SK-N-MC (cell line): Measurements from ENCODE around the gene GRAMD4.

Experiments
- DNase-seq: peaks from one replicate; pipeline ENCODE4 v3.0.0-alpha.2; 2011; ENCODE audit warnings: low read depth, low spot score
- H3K27ac ChIP-seq: fragments of 200-600 bp; sonication (generic); 2 replicates; pipeline ENCODE4 v1.5.1; 2016; ENCODE audit warnings: mixed run types
- H3K36me3 ChIP-seq: fragments of 200-600 bp; sonication (generic); 2 replicates; pipeline ENCODE4 v1.6.1; 2017; ENCODE audit warnings: antibody characterized with exemption, low read length, mixed read lengths; ENCODE audit not compliant: insufficient read depth
- H3K4me3 ChIP-seq: fragments of 200-600 bp; sonication (generic); 2 replicates; pipeline ENCODE4 v1.5.1; 2016
- H3K9ac ChIP-seq: fragments of 200-600 bp; sonication (generic); 2 replicates; pipeline ENCODE4 v1.8.0; 2017; ENCODE audit warnings: mixed run types, mixed read lengths; ENCODE audit not compliant: insufficient read length
- H3K9me3 ChIP-seq: fragments of 200-600 bp; sonication (generic); 2 replicates; pipeline ENCODE4 v1.6.1; 2017; ENCODE audit warnings: low read depth, mild to moderate bottlenecking, antibody characterized with exemption, low read length, moderate library complexity, mixed read lengths
- EZH2 ChIP-seq: fragments of 200-600 bp; sonication (generic); IDR thresholded peaks from one replicate; pipeline ENCODE4 v1.6.1; 2017; ENCODE audit warnings: antibody characterized with exemption
- FOXP2 ChIP-seq: optimal IDR thresholded peaks from 2 replicates; pipeline ENCODE3; 2011; ENCODE audit warnings: mild to moderate bottlenecking, moderate library complexity; ENCODE audit not compliant: insufficient read depth; ENCODE audit errors: extremely low read length, control extremely low read depth
- POLR2AphosphoS5 ChIP-seq: IDR thresholded peaks from 2 replicates; pipeline ENCODE4 v1.6.1; 2012; ENCODE audit warnings: mild to moderate bottlenecking, low read depth, low read length, borderline replicate concordance

The GRAMD4 gene

GRCh38 chr22:46706060-46706459 lies 85.9 kb downstream of the GRAMD4 start:
- H3K36me3 ChIP-seq: peaks cover 48% of the 10 kb centered on the region

GRCh38 chr22:46707305-46707704 lies 87.1 kb downstream of the GRAMD4 start:
- Histone ChIP-seq H3K27ac (no peak overlapping the region), H3K36me3 (peaks cover 54% of the 10 kb centered on the region), H3K9me3 (no peaks in the 10 kb centered on the region), H3K9ac (no peak overlapping the region), H3K4me3 (no peak overlapping the region)
- DNase-seq: no peak
- TF ChIP-seq EZH2 (no peak), POLR2AphosphoS5 (no peak), FOXP2 (no peak)

More at GRCh38 chr22:46706060-46706459, 85.9 kb downstream of the GRAMD4 start:
- TF ChIP-seq FOXP2 (no peak), EZH2 (no peak)
- Histone ChIP-seq H3K9ac (no peak overlapping the region), H3K4me3 (no peak overlapping the region), H3K27ac (no peak overlapping the region), H3K9me3 (no peaks in the 10 kb centered on the region)
- no peak for DNase-seq

DNA sequence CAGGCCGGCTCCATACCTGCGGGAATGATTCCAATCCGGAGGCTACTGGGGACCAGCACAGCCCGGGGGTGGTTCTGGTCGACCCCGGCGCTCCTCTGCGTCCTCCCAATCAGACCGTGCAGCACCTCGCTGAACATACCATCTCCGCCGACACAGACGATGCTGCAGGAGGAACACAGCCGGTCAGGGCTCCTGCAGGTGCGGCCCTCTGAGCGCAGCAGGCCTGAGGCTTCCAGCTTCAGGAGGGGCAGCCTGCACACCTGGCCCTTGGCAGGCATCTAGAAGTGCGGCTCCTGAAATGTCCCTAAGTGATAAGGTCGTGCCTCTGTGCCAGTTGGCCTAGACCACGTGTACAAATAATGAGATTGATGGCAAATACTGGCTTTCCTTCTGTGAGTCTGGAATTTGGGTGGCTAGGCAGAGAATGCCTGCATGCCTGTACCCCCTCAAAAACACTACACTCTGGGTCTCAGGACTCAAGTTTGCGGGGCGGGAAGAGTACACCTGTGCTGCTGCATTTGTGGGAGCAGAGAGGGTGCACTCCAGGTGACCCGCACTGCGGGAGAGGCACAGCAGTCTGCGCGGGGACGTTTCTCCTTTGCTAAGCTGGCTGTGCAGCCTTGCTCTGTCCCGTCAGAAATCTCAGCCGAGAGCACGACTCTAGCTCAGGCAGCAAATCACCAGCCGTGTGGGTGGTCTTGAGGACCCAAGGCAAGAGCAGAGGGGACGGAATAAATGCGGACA lies 87.8 kb downstream of the GRAMD4 start:
- Histone ChIP-seq H3K4me3 (no peak overlapping the region), H3K27ac (no peak overlapping the region), H3K36me3 (peaks cover 56% of the 10 kb centered on the region), H3K9ac (no peak overlapping the region), H3K9me3 (no peaks in the 10 kb centered on the region)
- no peak for DNase-seq
- TF ChIP-seq POLR2AphosphoS5: no peak

DNA sequence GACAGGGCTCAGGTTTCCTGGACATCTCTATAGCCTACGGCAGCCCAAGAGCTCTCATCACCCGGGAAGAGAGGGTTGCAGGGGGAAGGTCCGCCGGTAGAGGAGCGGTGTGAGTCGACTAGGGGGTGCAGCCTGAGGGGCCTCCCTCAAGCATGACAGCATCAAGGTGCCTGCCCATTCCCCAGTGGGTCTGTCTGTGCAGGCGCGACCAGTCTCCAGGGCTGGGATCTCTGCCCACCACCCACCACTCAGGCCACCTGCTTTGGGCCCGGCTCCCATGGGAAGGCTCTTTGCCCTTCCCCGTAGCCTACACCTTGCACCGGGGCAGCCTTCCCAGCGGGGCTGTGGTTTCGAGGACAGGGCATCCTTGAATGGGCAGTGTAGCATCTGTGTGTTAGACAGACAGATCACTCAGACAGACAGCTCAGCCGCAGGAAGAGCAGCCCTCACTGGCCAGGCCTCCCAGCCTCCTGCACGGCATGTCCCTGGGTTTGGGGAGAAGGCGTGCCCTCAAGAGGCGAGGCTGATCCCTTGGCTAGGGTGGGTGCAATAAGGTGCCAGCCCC lies 88.7 kb downstream of the GRAMD4 start:
- no peak overlapping the region for H3K4me3 ChIP-seq
- H3K9ac ChIP-seq: no peak overlapping the region
- TF ChIP-seq POLR2AphosphoS5: no peak
- TF ChIP-seq EZH2: no peak
- TF ChIP-seq FOXP2: no peak
- H3K27ac ChIP-seq: no peak overlapping the region
- no peaks in the 10 kb centered on the region for H3K9me3 ChIP-seq
- peaks cover 56% of the 10 kb centered on the region for H3K36me3 ChIP-seq
- no peak for DNase-seq

GRCh38 chr22:46710806-46711205 lies 90.6 kb downstream of the GRAMD4 start:
- Histone ChIP-seq H3K27ac (peak overlapping the region; percentile 69; the same call in 1 of the 2 replicates), H3K9ac (no peak overlapping the region), H3K36me3 (peaks cover 60% of the 10 kb centered on the region), H3K9me3 (no peaks in the 10 kb centered on the region), H3K4me3 (no peak overlapping the region)
- no peak for DNase-seq
- no peak for TF ChIP-seq EZH2
- TF ChIP-seq POLR2AphosphoS5: no peak
- no peak for TF ChIP-seq FOXP2

DNA sequence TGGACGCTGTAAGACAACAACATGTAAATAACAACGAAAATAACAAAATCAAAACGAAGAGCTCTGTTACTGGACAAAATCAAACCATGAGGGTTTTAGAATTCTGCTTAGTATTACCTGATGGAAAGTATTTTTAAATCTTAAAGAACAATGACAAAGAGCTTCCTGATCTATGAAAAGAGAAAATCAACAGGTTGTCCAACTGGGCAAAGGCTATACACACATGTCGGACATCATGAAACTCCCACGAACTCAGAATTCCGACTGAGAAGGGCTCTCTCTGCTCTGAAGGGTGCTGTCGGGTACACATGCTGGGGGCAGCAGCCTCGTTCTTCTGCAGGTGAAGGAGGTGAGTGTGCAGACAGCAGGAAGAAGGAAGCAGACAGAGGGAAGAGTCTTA lies 92.1 kb downstream of the GRAMD4 start:
- TF ChIP-seq FOXP2 (no peak), POLR2AphosphoS5 (no peak)

GRCh38 chr22:46714550-46714949 lies 94.4 kb downstream of the GRAMD4 start:
- Histone ChIP-seq H3K36me3 (peaks cover 56% of the 10 kb centered on the region), H3K9me3 (no peaks in the 10 kb centered on the region), H3K9ac (no peak overlapping the region), H3K4me3 (no peak overlapping the region), H3K27ac (no peak overlapping the region)
- TF ChIP-seq EZH2 (no peak), FOXP2 (no peak), POLR2AphosphoS5 (no peak)
- DNase-seq: no peak

More for the DNA sequence above, 92.1 kb downstream of the GRAMD4 start:
- Histone ChIP-seq H3K4me3 (no peak overlapping the region), H3K9me3 (no peaks in the 10 kb centered on the region), H3K9ac (no peak overlapping the region), H3K36me3 (peaks cover 58% of the 10 kb centered on the region), H3K27ac (no peak overlapping the region; the same call in 1 of the 2 replicates)
- DNase-seq: no peak

GRCh38 chr22:46719921-46720320 lies 99.7 kb downstream of the GRAMD4 start:
- Histone ChIP-seq H3K9ac (no peak overlapping the region), H3K4me3 (no peak overlapping the region), H3K9me3 (no peaks in the 10 kb centered on the region), H3K36me3 (peaks cover 35% of the 10 kb centered on the region), H3K27ac (no peak overlapping the region)
- TF ChIP-seq POLR2AphosphoS5 (no peak), EZH2 (no peak), FOXP2 (no peak)
- no peak for DNase-seq

DNA sequence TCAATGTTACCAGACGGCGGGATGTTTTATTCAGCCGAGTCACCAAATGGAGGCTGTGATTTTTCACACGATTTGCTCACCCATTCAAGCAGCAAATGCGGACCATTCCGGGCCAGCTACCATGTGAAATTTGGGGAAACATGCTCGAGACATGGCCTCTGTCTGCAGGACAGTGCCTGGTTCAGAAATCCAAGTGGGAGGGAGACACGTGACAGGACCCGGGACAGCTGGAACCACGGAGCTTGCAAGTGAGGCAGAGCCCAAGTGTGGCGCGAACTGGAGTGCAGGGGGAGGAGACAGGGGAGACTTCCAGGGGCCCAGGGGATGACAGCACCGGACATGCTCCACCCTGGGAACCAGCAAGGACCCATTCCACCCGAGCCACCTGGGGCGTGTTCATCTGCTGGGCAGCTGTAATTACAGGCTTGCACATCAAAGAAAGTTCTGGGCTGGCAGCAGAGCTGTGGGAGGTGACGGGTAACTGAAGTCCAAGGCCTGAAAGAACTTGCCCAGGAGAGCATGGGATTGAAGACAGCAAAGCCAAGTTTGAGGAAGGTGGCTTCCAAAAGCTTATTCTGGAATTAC lies 101.4 kb downstream of the GRAMD4 start:
- Histone ChIP-seq H3K9me3 (no peaks in the 10 kb centered on the region), H3K27ac (no peak overlapping the region), H3K4me3 (no peak overlapping the region), H3K9ac (no peak overlapping the region), H3K36me3 (peaks cover 30% of the 10 kb centered on the region)
- DNase-seq: no peak
- TF ChIP-seq FOXP2 (no peak), POLR2AphosphoS5 (no peak), EZH2 (no peak)

DNA sequence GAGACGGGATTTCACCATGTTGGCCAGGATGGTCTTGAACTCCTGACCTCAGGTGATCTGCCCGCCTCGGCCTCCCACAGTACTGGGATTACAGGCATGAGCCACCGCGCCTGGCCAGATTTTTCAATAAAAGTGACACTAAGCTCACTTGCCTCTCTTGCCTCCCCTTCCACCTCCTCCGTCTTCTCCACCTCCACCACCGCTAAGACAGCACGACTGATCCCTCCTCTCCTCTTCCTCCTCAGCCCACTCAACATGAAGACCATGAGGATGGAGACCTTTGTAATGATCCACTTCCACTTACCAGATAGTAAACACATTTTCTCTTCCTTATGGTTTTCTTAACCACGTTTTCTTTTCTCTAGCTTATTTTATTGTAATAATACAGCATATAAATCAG lies 103.7 kb downstream of the GRAMD4 start:
- no peaks in the 10 kb centered on the region for H3K9me3 ChIP-seq
- H3K27ac ChIP-seq: no peak overlapping the region
- TF ChIP-seq EZH2: no peak
- TF ChIP-seq FOXP2: no peak
- no peak for TF ChIP-seq POLR2AphosphoS5
- no peak overlapping the region for H3K4me3 ChIP-seq
- DNase-seq: no peak
- H3K9ac ChIP-seq: no peak overlapping the region
- H3K36me3 ChIP-seq: peaks cover 14% of the 10 kb centered on the region
